GM23338 (cell line): ENCODE results near the gene APBA2. TPM values are rescaled to one million over a fixed set of nuclear protein-coding genes. Genes with fewer than 3 reads are reported as not detected.

Experiments used
- ATAC-seq: fragments of 200-7000 bp; cut with Tn5 transposase; 3 replicates; pipeline ENCODE4 v1.9.1; 2020
- DNase-seq: peaks from one replicate; pipeline ENCODE4 v3.0.0-alpha.2; 2015; ENCODE audit warnings: low spot score
- H2AFZ ChIP-seq: fragments of 200-600 bp; sonication (generic); 2 replicates; pipeline ENCODE4 v1.8.0; 2016; ENCODE audit warnings: antibody characterized with exemption, mild to moderate bottlenecking, moderate library complexity
- H3F3A ChIP-seq: fragments of 200-600 bp; sonication (generic); replicated peaks from 2 replicates; pipeline ENCODE4 v1.8.0; 2017; ENCODE audit warnings: antibody characterized with exemption, mixed run types, low read depth
- H3K27ac ChIP-seq: fragments of 200-600 bp; sonication (generic); 2 replicates; pipeline ENCODE4 v1.6.1; 2016; ENCODE audit warnings: low read depth
- H3K27me3 ChIP-seq: fragments of 200-600 bp; sonication (generic); 2 replicates; pipeline ENCODE4 v1.8.0; 2016; ENCODE audit warnings: mild to moderate bottlenecking, mixed run types, moderate library complexity; ENCODE audit not compliant: insufficient read depth
- H3K36me3 ChIP-seq: fragments of 200-600 bp; sonication (generic); 2 replicates; pipeline ENCODE4 v1.8.0; 2016; ENCODE audit warnings: mild to moderate bottlenecking; ENCODE audit not compliant: insufficient read depth
- H3K4me1 ChIP-seq: fragments of 200-600 bp; sonication (generic); 2 replicates; pipeline ENCODE4 v1.8.0; 2016; ENCODE audit warnings: mild to moderate bottlenecking, moderate library complexity; ENCODE audit not compliant: insufficient read depth
- H3K4me2 ChIP-seq: fragments of 200-600 bp; sonication (generic); 2 replicates; pipeline ENCODE4 v1.7.1; 2017; ENCODE audit warnings: mixed run types
- H3K4me3 ChIP-seq: fragments of 200-600 bp; sonication (generic); 2 replicates; pipeline ENCODE4 v1.6.1; 2016; ENCODE audit warnings: mixed run types
- H3K79me2 ChIP-seq: fragments of 200-600 bp; sonication (generic); replicated peaks from 2 replicates; pipeline ENCODE4 v1.8.0; 2017; ENCODE audit warnings: mild to moderate bottlenecking; ENCODE audit not compliant: insufficient read depth
- H3K9me2 ChIP-seq: fragments of 200-600 bp; sonication (generic); 2 replicates; pipeline ENCODE4 v1.8.0; 2017; ENCODE audit not compliant: insufficient read depth
- H4K20me1 ChIP-seq: fragments of 200-600 bp; sonication (generic); replicated peaks from 2 replicates; pipeline ENCODE4 v1.8.0; 2017; ENCODE audit warnings: mild to moderate bottlenecking; ENCODE audit not compliant: insufficient read depth
- H3K27ac Mint-ChIP-seq: 2 replicates; pipeline ENCODE4 v1.8.0; 2020; ENCODE audit warnings: inconsistent platforms, mild to moderate bottlenecking, moderate library complexity, mixed read lengths
- H3K27me3 Mint-ChIP-seq: 3 replicates; pipeline ENCODE4 v1.8.0; 2022; ENCODE audit warnings: low read depth, mild to moderate bottlenecking, moderate library complexity, mixed read lengths, inconsistent platforms; ENCODE audit not compliant: insufficient read depth, poor library complexity
- H3K36me3 Mint-ChIP-seq: 3 replicates; pipeline ENCODE4 v1.8.0; 2021; ENCODE audit warnings: low read depth, mild to moderate bottlenecking, inconsistent platforms, moderate library complexity, mixed read lengths
- H3K4me1 Mint-ChIP-seq: 3 replicates; pipeline ENCODE4 v1.8.0; 2020; ENCODE audit warnings: mild to moderate bottlenecking, inconsistent platforms, mixed read lengths
- H3K4me3 Mint-ChIP-seq: 3 replicates; pipeline ENCODE4 v1.8.0; 2021; ENCODE audit warnings: moderate library complexity, mild to moderate bottlenecking, inconsistent platforms, mixed read lengths
- H3K9me3 Mint-ChIP-seq: 3 replicates; pipeline ENCODE4 v1.8.0; 2020; ENCODE audit warnings: moderate library complexity, mild to moderate bottlenecking, inconsistent platforms, mixed read lengths
- CREB1 ChIP-seq: fragments of 250-450 bp; sonication (Bioruptor Pico); IDR thresholded peaks from 2 replicates; pipeline ENCODE4 v1.5.0; 2020; ENCODE audit warnings: low read depth, mild to moderate bottlenecking, moderate library complexity
- CTCF ChIP-seq, 2 experiments: fragments of 200-600 bp in 1 of 2; sonication (generic) in 1 of 2; conservative IDR thresholded peaks; 2 replicates each; pipeline versions ENCODE4 v1.5.1 to v1.6.1; 2016 to 2017; ENCODE audit warnings: antibody characterized with exemption in 2 of 2, low read depth in 2 of 2, mild to moderate bottlenecking in 2 of 2, moderate library complexity in 1 of 2
- ETS1 ChIP-seq: IDR thresholded peaks from 2 replicates; pipeline ENCODE4 v1.6.1; 2016; ENCODE audit warnings: antibody characterized with exemption
- EZH2 ChIP-seq: fragments of 200-600 bp; sonication (generic); IDR thresholded peaks from one replicate; pipeline ENCODE4 v1.8.0; 2017; ENCODE audit warnings: antibody characterized with exemption, mild to moderate bottlenecking, low read depth; ENCODE audit not compliant: unreplicated experiment
- EZH2phosphoT487 ChIP-seq: fragments of 200-600 bp; sonication (generic); IDR thresholded peaks from one replicate; pipeline ENCODE4 v1.8.1; 2018; ENCODE audit warnings: antibody characterized with exemption; ENCODE audit not compliant: unreplicated experiment
- JUNB ChIP-seq: IDR thresholded peaks from one replicate; pipeline ENCODE4 v1.6.1; 2016; ENCODE audit warnings: antibody characterized with exemption; ENCODE audit not compliant: unreplicated experiment
- NANOG ChIP-seq: IDR thresholded peaks from 2 replicates; pipeline ENCODE4 v1.6.1; 2016; ENCODE audit warnings: antibody characterized with exemption, borderline replicate concordance
- POLR2AphosphoS5 ChIP-seq: IDR thresholded peaks from 2 replicates; pipeline ENCODE4 v1.6.1; 2016; ENCODE audit warnings: antibody characterized with exemption, low read depth
- REST ChIP-seq: IDR thresholded peaks from one replicate; pipeline ENCODE4 v1.6.1; 2018; ENCODE audit warnings: antibody characterized with exemption; ENCODE audit not compliant: unreplicated experiment
- STAT1 ChIP-seq: IDR thresholded peaks from one replicate; pipeline ENCODE4 v1.6.1; 2016; ENCODE audit warnings: antibody characterized with exemption; ENCODE audit not compliant: unreplicated experiment
- ZNF114 ChIP-seq: fragments of 250-450 bp; sonication (Bioruptor Pico); IDR thresholded peaks from 2 replicates; pipeline ENCODE4 v1.5.0; 2020; ENCODE audit warnings: mild to moderate bottlenecking, moderate library complexity
- ZNF331 ChIP-seq: fragments of 250-450 bp; sonication (Bioruptor Pico); IDR thresholded peaks from 2 replicates; pipeline ENCODE4 v1.5.0; 2020; ENCODE audit warnings: low read depth, mild to moderate bottlenecking, moderate library complexity
- ZNF462 ChIP-seq: fragments of 250-450 bp; sonication (Bioruptor Pico); IDR thresholded peaks from 2 replicates; pipeline ENCODE4 v1.5.0; 2020; ENCODE audit warnings: mild to moderate bottlenecking, moderate library complexity
- polyA plus RNA-seq: library from polyadenylated mRNA; unstranded; fragments of >200 nt; fragmentation: Nextera tagmentation; extraction: Ambion mirVana; gene quantifications from 2 replicates; pipeline ENCODE4 v1.2.1, GENCODE V29; 2016
- total RNA-seq: library from RNA; depleted of rRNA; stranded (reverse); fragments of >200 nt; shearing (Covaris generic); gene quantifications from 2 replicates; pipeline ENCODE4 v1.2.3, GENCODE V29; 2014

APBA2 gene
- total and polyA plus RNA-seq, 2 experiments from 2014 or later, result 5.9 to 24.7 TPM

- Histone ChIP-seq H4K20me1 (no peaks in the 10 kb centered on the region), H3K27ac (no peak overlapping the region), H3K79me2 (no peaks in the 10 kb centered on the region), H3K4me3 (no peak overlapping the region), H3K4me1 (no peaks in the 10 kb centered on the region), H3K9me2 (no peaks in the 10 kb centered on the region), H3K27me3 (no peaks in the 10 kb centered on the region), H3K4me2 (no peak overlapping the region), H3F3A (no peaks in the 10 kb centered on the region), H3K36me3 (no peaks in the 10 kb centered on the region), H2AFZ (no peak overlapping the region)
- peaks cover 3% of the 10 kb centered on the region for H3K27me3 Mint-ChIP-seq
- no peak for ATAC-seq
- H3K4me1 Mint-ChIP-seq, result peaks cover 16% of the 10 kb centered on the region
- H3K27ac Mint-ChIP-seq, result no peak overlapping the region
- no peak overlapping the region for H3K4me3 Mint-ChIP-seq
- no peak for TF ChIP-seq ZNF462 (CRISPR knock-in tag)
- TF ChIP-seq CREB1 (CRISPR knock-in tag), result no peak
- no peak for TF ChIP-seq CTCF (conservative IDR thresholded peaks at IDR 0.05; ENCODE audit: low read depth in 2 of 2)
- TF ChIP-seq POLR2AphosphoS5, result no peak
- TF ChIP-seq STAT1, result no peak
- TF ChIP-seq ETS1, result no peak
- no peak for TF ChIP-seq ZNF331
- no peak for TF ChIP-seq NANOG
- no peak for TF ChIP-seq JUNB
- TF ChIP-seq EZH2phosphoT487, result no peak
- no peak for TF ChIP-seq EZH2
- no peak for TF ChIP-seq REST
- no peak for TF ChIP-seq ZNF114 (CRISPR knock-in tag)
- no peaks in the 10 kb centered on the region for H3K36me3 Mint-ChIP-seq
- DNase-seq, result no peak
- no peaks in the 10 kb centered on the region for H3K9me3 Mint-ChIP-seq
These were observed 95.6 kb downstream of the APBA2 start for GRCh38 chr15:28981351-28981720.
